Stimulated activated CD8-positive, alpha-beta memory T cell treated with anti-CD3 and anti-CD28 coated beads, Interleukin-2, amount 100 ng/mL, for 1 hour (primary cell): Measurements from ENCODE around the gene SHOC1.
"Not testable (repeated sequence)": the region's sequence is repeated elsewhere in the genome, so short reads cannot be mapped to it uniquely, and the experiment has no call there.

ENCODE experiments used
- DNase-seq, 2 donors: peaks; one replicate each; pipeline ENCODE4 v3.0.0-alpha.2; 2020; ENCODE audit warnings: low read depth in 2 of 2

The SHOC1 gene

DNA sequence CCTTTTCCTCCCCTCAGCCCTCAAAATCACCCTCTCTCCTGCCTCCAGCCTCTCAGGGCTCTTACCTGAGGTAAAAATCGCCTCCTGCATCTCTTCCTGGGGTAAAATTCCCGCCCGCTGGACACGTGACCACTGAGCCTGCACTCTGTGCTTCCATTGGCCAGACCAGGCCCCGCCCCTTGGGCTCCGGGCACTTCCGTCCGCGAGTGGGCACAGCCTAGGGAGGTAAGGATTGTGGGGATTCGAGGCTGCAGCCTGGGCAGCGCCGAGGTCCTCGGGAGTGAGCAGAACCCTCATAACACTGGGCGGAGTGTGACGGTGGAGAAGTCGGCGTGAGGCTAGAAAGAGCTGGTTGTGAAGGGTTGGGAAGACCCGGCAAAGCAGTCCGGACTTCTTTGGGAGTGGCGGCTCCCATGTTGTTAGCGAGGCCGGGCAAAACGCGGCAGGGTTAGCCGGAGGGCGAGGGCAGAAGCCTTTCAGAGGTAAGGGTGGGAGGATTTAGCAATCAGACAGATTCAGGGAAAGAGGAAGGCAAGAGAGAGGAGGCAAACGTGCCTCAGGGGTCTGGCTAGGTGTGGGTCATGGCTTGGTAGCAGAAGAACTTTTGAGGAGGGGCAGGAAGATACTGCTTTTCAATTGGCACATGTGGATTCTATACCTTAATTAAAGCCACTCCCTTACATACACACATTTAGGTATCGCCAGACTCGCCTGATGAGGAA, at the start of gene SHOC1:
Gene SHOC1 (minus strand): TSS at position 103 of the 722 bp plus-strand sequence. CDS start 3,519 bp downstream, outside the sequence.
- no peak for DNase-seq

DNA sequence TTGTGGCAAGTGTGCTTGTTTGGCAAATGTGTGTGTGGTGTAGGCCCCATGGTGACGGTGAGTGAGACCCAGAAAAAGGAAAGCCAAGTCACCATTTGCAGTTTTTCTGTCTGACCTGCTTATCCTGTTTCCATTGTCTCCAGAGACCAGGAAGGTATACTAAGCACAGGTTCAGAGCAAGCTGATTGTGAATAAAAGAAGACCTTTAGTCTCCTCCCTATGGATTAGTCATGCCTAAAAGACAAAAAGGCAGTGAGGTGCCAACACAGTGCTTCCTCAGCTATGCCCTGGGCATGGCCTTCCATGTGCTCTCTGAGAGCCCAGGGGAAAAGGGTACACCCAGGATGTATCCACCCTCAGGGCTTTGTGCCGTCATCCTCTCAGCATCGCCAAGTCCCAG, 49.2 kb upstream of the SHOC1 start:
- no peak for DNase-seq

DNA sequence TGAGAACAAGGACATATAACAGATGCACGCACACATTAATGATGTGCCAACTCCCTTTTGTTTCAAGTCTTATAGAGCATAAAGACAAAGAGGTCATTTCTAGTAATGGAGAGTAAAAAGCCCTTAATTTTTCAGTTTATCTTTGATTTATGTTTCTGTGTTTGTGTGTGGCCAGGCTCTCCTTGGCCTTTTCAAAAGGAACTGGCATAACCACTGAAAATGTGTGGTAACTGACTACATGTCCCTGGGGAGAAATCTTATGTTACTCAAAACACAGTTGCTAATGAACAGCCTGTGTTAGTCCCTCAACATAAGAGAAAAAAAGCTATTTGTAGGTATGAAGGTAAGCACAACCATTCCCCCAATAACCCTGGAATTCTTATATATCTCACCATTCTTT, 47.6 kb upstream of the SHOC1 start:
- DNase-seq = no peak

DNA sequence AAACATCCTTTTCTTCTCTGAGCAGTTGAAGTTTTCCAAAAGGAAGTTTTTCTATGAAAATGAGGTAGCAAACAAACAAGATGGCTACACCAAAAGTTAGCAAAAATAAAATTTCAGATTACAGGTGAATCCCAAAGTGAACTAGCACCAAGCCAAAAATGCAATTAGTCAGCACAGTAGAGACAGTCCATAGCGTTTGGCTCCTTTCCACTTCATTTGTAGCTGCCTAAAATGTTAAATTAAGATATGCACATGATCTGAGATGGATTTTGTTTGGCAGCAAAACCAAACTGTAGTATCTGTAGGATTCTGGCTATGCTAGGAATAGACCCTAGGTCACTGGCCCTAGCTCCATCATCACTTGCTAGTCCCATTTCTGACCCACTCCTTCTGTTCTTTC, 45.7 kb upstream of the SHOC1 start:
- no peak for DNase-seq

DNA sequence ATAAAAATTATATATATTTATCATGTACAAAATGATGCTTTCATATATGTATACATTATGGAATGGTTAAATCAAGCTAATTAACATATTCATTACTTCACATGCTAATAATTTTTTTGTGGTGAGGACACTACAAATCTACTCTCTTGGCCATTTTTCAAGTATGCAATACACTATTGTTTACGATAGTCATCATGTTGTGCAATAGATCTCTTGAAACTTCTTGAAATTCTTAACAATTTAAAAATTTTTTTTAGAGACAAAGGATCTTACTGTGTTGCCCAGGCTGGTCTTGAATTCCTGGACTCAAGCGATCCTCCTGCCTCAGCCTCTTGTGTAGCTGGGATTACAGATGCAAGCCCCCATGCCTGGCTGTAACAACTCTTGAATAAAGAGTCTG, 45.2 kb upstream of the SHOC1 start:
- DNase-seq = no peak

DNA sequence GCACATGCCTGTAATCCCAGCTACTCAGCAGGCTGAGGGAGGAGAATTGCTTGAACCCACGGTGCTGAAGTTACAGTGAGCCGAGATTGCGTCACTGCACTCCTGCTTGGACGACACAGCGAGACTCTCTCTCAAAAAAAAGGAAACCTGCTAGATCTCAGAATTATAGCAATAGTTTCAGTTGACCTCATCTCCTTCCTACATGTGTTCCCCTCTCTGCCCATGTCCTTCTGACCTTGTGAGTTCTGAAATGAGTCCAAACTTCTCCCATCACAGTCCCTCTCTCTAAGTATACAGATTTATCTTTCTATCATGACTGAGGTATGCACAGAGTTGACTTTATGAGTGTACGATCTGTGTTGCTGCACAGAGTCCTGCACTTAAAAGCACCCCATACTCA, 44.6 kb upstream of the SHOC1 start:
- no peak for DNase-seq

DNA sequence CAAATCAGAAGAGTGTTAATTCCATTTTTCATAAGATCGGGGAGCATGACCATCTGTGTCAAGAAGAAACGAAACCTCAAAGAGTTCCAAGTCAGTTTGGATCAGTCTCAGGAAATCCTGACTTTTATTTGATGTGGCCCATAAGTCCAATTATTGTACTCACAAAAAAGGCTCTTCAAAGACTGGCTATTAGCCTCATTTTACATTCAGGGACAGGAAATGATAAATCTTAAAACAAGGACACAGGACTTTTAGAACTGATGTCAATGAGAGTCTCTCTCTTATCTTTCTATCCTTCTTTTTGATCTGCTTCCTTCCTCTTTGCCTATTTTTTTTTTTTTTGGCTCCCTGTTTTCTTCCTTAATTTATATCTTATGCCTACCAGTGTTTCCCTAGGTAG, 43.7 kb upstream of the SHOC1 start:
- DNase-seq = no peak

DNA sequence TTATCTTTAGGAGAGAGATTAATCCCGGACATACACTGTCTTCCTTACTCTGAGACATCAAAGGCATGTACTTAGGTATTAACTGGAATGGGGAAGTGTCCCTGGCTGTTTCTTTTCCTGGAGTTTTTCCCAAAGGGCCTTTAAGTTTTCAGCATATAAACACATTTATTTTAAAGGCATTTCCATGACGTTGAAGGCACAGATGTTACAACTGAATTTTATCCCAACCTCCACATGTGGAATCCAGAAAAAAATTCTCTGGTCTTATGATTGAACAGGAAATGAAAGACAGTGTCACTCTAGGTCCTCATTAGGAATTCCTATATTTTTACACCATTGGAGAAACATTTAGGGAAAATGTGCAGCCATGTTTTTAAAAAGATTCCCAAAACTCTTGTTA, 41.6 kb upstream of the SHOC1 start:
- no peak for DNase-seq

DNA sequence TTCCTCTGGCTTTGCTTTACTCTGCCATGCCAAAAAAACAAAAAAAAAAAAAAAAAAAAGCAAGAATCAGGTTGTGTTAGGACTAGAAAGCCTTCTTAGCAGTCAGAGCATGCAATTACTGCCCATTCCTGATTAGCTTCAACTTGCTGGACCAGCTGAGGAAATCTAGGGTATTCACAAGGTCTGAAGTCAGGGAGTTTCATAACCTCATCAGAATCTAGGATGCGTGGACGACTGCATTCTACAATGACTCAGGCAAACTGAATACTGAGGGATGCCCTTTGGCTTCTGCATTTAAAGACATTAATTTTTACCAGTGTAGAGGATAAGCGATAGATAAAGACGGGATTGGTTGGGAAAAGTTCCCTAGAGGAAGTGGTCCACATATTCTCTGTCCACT, 39.2 kb upstream of the SHOC1 start:
- no peak for DNase-seq

DNA sequence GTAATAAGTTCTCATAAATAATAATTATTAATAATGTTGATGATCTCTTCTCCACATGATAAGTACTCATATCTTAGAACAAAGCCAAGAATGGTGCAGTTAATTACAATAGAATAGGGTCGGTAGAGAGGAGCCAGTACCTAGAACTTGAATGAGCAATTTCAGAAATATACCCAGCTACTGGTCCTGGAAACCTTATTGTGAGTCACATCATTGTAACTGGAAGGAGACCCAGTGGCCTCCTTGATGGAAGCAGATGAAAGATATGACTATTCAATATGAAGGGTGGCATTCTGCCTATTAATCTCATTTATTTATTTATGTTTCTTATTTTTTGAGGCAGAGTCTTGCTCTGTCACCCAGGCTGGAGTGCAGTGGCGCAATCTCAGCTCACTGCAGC, 37.7 kb upstream of the SHOC1 start:
- DNase-seq = no peak

DNA sequence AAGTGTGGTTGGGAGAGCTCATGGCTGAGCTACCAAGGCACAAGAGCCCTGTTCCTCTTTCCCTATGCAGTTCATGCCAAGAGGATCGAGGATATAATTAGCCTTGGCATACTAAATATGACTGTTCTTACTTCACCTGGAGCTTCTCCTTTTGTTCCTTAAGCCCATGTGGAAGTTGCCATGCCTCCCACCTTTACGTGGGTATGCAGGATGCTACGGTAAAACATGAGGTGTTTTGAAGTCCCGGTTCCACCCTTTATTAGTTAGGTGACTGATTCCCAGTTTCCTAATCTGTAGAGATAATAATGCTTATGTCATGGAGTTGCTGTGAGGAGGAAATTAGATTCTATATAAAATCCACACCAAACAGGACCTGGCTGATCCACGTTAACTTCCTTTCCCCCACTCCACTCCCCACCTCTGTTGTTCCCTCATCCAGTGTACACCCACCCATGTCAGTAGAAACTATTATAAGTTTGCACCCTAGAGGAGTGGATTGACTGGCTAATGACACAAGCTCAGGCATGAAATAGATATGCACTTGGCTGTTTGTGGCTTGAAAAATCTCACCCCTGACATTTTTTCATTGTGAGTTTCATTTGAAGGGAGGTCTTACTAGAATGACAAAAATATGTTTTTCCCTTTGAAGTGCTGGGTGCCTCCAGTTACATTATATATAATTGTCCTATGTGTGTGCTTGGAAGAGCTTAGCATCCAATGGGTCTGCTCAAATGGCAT, 36.8 kb upstream of the SHOC1 start:
- DNase-seq = no peak

DNA sequence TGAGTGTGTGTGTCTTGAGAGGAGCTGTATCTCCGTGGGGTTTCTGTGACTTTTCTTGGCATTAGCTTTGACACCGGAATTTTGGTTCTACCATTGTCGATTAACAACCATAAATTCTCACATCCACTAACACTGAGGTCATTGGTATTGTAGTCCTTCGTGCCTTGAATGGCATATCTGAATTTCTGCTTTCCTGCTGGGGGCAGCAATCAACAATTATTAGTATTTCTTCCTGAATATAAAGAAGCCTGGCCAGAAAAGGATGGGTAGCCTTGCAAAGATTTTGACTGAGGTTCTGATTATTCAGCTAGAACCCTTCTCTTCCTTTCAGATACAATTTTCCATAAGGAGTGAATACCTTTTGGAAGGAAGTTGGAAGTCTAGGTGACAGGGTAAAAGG, 33.5 kb upstream of the SHOC1 start:
- DNase-seq = no peak

DNA sequence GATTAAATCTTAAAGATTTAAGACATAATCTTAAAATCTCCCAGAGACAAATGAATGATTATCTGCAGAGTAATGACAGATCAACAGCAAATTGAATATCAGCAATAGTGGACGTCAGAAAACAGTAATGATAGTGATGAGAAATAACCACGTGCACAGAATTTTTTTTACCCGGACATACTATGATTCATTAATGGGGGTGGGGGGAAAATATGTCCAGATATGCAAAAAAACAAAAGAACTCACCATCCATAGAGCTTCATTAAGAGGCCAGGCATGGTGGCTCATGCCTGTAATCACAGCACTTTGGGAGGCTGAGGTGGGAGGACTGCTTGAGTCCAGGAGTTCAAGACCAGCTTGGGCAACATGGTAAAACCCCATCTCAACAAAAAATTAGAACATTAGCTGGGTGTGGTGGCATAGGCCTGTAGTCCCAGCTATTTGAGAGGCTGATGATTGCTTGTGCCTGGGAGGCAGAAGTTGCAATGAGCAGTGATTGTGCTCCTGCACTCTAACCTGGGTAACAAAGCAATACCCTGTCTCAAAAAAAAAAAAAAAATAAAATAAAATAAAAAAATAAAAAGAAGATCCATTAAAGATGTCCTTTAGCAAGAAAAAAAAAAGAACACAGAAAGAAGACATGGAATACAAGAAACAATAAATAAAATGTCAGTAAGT, 30.9 kb upstream of the SHOC1 start:
- DNase-seq = no peak

DNA sequence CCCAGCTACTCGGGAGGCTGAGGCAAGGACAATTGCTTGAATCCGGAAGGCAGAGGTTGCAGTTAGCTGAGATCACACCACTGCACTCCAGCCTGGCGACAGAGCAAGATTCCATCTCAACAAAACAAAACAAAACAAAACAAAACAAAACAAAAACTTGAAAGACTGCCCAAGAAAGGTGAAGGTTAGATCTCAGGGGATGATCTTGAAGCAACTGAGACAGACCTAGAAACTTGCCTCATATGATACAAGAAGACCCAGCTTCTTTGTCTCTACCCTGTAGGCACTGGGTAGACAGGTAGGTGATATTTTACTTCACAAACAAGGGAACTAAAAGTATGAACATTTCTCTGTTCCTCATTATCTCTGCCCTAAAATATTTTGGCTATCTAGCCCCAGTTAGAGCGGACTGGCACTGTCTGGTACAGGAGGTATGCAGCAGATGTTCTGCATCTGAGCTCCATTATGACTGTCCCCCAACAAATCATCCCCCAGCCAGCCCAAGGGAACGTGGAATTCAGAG, 26.3 kb upstream of the SHOC1 start:
- no peak for DNase-seq

DNA sequence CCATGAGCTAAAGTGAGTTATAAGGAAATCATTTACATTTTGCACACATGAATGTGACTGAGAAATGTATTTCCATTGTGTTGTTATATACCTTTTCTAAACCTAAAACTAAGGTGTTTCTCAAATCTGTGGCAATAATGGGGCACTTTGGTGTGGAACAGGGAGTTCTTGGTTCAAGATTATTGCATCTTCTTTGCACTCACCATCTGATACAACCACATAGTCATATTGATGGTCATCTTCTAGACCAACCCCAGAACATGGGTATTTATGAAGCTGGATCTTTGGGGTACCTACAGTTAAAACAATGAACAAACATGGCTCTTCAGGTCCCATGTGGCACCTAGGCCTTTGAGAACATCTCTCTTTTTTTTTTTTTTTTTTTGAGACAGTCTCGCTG, 24.6 kb upstream of the SHOC1 start:
- no peak for DNase-seq

DNA sequence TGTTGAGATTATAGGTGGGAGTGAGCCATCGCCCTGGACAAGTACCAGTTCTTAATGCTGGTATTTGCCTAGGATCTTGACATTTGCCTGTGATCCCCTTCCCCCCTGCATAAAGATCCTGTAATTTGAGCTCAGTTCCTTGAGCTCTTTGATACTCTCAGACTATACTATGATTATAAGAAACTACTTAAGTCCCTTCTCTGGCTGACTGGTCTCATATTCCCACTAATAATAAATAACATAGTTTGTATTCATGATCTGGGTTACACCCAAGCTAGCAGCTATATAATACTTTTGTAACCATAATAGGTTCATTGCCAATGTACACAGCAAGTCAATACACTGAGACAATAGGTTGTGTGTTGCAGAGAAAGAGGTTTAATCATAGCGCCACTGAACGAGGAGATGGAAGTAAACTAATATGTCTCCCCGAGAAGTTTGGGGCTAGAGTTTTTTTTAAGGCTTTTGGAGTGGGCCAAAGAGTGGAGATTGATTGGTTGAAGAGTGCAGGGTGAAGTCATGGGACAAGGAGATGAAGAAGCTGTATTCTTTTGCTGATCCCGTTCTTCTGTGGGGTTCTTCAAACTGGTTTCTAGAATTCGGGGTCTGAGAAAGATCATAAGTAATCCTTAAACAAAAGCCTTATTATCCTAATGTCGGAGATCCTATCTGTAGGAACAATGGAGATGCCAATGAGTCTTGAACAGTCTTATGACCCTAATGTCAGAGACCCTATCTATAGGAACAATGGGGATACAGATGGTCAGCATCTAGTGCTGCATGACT, 20.7 kb upstream of the SHOC1 start:
- no peak for DNase-seq

DNA sequence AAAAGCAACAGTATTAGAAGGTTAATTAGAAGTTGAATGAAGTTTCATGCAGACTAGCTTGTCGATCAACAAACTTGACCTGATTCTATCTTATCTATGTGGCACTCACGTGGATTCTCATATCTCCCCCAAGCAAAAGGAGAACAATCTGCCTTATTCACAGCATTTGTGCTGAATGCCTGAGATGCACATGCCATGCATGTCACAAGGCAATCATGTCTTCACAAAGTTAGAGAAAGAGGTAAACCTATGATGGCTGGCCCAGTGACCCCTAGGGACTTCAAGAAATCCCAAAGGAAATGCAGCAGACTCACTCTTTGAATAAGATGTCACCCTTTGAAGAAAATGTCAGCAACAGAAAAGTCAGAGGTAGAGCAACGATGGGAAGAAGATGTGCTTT, 17.6 kb upstream of the SHOC1 start:
- DNase-seq = no peak

DNA sequence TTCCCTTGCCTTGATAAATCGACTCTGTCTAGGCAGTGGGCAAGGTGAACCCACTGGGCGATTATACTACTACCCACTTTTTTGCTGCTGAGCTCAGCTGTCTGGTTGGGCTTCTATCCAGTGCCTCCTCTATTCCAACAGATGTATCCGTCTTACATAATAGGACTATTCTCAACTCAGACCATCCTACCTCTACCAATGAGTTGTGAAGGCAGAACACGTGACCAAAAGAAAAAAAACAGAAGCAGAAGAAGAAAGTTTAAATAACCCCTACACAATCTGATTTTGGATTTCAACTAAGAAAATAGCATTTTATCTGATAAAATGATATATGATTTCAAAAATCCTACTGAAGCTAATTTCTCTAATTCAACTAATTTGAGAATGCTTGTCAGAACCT, 16.2 kb upstream of the SHOC1 start:
- DNase-seq = no peak

DNA sequence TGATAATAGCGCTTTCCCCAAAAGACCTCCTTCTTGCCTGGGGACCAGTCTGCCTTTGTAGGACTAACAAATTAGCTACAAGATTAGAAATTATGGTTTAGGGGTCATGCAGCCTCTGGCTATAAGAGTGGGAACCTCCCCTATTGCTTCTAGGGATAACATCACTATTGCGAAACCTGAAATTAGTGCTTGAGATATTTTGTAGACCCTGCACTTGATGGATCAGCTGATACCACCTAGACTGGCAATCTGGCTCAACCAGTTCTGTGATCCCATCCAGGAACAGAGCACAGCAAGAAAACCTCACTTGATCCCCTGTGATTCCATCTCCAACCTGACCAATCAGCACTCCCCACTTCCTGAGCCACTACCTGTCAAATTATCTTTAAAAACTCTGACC, 15.7 kb upstream of the SHOC1 start:
- not testable (repeated sequence) for DNase-seq

DNA sequence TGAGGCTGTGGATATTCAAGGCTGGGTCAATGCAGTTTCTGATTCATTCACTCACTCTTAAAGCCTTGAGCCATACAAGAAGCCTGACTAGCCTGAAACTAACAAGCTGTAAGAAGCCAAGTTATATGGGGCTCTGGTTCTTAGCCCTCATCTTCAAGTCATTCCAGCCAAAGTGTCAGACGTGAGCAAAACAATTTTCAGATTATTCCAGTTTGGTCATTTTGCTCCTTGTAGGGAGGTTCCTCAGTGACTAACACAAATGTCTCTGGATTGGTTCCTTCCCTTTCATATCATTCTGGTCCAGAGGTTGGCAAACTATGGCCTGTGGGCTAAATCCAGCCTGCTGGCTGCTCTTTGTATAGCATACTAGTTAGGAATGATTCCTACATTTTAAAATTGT, 12.5 kb upstream of the SHOC1 start:
- DNase-seq = no peak

DNA sequence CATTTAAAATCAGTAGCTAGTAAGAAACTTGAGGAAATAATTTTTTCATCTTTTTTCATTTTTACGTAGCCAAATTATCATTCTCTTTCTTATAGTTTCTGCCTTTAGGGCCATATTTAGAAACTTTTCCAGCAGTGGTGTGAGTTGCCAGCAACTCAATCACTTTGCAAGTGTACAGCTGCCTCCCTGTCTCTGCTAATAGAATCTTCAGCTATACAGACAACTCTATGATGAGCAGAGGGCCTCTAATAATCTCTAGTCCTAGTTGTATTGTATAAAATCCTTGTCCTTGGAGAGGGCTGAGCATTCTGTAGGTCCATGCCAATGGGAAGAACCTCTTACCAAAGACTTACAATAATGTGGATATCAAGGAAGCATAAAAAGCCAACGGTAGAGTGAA, 11.5 kb upstream of the SHOC1 start:
- no peak for DNase-seq

DNA sequence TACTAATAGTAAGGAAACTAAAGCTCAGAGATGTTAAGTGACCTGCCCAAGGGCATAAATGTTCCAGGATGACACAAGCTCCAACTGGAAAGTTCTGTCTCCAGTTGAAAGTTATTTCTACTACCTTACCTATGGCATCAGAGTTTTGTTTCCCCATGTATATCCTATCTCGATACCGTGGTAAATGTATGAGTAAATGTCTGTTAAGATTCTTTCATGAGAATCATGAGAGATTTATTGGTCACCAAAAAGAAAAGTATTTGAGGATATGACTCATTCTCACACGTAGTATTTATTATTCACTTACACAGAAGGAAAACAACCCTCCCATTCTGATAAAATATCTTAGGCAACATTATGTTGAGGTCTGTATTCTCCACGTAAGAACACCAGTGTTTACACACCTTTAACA, 11.1 kb upstream of the SHOC1 start:
- no peak for DNase-seq
